Hematopoietic multipotent progenitor cell treated with erythropoietin and hydrocortisone succinate and interleukin-3 and kit ligand, for 15 days (in vitro differentiated cells): ENCODE results near the gene COMMD3.
"Not testable (repeated sequence)": the region's sequence is repeated elsewhere in the genome, so short reads cannot be mapped to it uniquely, and the experiment has no call there.

Experiments used
- DNase-seq: peaks from one replicate; pipeline ENCODE4 v3.0.0-alpha.2; 2015; ENCODE audit warnings: low spot score

Gene COMMD3

DNA sequence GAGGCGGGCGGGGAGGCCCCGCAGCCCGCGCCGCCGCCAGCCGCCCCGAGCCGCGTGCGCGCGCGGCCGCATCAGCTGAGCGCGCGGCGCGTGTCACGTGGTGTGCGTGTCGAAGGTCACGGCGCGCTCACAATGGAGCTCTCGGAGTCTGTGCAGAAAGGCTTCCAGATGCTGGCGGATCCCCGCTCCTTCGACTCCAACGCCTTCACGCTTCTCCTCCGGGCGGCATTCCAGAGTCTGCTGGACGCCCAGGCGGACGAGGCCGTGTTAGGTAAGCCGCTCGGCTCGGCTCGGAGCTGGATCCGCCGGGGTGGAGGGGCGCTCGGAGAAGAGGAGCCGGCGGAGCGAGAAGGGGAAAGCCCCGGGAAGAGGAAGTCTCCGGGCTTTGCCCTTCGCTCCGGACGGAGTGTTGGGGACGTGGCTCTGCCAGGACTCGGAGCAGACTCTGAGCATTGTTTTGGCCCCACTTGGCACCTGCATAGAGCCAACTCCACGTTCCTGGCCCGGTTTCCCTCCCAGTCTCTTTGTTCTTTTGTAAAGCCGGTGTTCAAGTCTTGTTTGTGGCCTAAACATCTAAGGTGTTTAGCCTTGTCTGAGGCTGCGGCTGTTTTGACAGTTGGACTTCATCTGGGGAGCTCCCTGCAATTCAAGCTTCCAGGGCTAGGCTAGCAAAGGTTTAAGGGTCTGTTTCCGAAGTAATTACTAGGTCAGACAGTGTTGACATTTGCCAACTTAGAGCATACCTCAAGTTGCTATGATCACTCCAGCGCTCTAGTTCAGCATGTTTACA lies at the start of gene COMMD3:
Gene COMMD3, plus strand, starts transcription at position 103 of the 790 bp plus-strand sequence. Its CDS starts 30 bp downstream, at position 133.
- DNase-seq, result peak; percentile 87

DNA sequence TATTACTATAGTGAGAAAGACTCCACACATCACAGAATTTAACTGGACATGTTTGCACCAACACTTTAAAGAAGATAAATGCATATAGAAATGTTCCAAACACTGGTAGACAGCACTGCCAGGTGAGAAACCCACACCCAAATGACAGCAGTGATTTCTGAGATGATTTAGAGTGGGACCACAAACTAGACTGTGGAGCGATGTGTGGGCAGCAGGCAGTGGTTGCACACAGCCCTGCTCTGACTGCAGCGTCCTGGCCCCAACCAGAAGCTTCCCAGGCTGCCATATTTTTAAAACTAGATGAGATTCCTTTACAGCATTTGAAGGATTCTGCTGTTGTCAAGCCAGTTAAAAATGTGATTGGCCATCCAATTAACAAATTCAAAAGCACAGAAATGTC lies 47.7 kb upstream of the COMMD3 start:
- DNase-seq, result no peak

DNA sequence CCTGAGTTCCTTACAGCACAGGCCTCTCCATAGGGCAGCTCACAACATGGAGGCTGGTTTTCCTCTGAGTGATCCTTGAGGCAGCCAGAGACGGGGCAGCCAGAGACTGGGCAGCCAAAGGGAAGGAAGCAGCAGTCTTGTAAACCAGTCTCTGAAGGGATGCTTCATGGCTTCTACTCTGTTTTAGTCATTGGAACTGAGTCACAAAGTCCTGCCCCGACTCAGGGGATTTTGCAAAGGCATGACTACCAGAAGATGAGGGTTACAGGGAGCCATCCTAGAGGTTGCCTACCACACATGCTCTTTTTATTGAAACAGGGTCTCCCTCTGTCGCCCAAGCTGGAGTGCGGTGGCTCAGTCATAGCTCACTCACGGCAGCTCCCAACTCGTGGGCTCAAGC lies 44.4 kb upstream of the COMMD3 start:
- DNase-seq, result no peak

DNA sequence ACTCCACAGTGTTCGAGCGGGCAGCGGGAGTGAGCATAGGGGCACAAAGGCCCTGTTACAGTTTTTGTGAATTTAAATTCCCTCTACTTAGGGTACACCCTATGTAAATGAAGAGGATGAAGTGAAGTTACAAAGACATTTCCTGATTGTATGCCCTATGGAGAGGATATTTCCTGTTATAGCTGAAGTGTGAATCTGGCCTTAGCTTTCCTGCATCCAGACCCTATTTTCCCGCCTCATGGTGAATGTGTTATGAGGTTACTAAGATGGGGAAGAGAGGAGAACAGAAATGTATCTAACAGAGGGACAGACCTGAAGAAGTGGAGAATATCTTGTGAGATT lies 37.8 kb upstream of the COMMD3 start:
- no peak for DNase-seq

DNA sequence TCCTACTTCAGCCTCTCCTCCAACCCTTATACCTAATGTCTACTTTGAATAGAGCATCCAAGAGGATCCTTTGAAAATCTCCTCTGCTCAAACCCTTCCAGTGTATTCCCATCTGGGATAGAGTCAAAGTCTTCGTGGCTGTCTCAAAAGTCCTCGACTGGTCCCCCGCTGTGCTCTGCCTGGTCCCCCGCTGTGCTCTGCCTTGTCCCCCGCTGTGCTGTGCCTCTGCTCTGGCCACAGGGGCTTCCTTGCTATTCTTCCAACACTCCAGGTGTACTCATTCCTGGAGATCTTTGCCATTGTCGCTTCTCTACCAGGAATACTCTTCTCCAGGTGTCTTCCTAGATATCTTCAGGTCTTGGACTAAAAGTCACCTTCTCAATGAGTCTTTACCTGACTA lies 36.1 kb upstream of the COMMD3 start:
- DNase-seq, result no peak

DNA sequence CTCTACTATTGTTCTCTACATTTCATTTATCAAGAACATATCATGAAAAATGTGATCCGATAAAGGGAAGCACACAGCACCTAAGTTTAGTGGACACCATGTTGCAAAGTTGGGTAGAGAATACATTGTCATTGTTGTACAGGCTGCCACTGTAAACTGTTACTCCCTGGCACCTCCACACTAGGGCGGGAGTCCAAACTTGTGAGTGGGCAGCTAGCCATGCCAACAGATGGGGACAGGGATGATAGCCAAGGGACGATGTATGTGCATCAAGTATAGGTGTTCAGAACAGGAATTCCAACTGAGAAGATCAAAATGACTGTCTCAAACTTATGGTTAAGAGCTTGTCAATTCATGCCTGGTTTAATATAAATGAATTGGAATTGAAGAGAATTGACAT lies 31.1 kb upstream of the COMMD3 start:
- no peak for DNase-seq

DNA sequence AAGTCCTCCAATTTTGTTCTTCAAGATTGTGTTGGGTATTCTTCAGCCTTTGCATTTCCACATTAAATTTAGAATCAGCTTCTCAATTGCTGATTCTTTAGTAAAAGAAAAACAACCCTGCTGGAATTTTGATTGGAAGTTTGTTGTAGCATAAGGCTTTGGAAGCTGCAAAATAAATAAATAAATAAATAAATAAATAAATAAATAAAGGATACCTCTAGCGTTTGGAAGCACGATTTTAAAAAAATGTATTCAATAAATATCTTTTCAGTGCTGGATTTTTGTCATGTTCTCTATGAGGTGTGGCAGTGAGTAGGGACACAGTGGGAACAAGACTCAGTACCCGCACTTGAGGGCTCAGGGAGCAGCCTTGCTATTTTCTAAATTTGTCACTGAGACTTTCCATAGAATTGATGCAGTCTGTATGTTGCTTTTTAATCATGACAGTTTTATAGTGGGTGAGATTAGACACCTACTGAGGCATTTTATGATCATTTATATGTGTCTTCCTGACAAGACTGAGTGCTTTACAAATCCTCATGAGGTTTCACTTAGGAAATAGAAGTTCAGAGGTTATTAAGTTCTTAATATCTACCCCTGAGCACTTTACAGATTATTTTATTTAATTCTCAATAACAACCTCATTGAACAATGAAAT lies 22.3 kb upstream of the COMMD3 start:
- DNase-seq, result no peak

DNA sequence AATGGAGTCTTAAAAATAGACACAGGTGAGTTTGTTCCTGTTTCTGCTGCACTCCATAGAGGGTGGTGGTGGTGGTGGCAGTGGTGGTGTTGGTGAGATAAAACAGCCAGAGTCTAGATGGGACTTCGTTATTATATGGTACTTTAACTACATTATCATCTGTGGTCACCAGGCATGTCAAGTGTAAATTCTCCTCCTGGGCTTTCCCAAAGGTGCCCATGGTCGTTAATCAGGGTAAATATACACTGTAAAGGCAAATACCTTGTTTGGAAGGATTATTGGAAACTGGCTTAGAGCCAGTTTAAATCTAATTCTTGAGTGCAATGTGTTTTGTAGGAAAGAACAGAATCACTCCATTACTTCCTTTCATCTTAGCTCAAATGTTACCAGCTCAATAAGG lies 21.5 kb upstream of the COMMD3 start:
- DNase-seq, result no peak

DNA sequence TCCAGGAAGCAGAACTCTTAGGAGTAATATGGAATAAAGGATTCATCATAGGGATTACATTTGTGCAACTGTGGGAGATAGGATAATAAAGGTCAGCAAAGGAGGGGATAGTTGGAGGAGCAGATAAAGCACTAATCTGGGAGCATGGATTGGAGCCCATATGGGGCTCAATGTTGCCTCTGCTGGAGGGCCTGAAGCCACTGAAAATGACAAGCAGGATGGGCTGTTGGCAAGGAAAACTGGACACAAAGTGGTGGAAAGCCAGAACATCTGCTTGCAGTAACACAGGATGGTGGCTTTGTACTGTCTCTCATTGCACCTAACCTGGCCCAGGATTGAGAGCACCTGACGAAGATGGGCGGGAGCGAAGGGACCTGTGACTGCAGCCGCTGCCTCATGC lies 15.0 kb upstream of the COMMD3 start:
- DNase-seq, result no peak

DNA sequence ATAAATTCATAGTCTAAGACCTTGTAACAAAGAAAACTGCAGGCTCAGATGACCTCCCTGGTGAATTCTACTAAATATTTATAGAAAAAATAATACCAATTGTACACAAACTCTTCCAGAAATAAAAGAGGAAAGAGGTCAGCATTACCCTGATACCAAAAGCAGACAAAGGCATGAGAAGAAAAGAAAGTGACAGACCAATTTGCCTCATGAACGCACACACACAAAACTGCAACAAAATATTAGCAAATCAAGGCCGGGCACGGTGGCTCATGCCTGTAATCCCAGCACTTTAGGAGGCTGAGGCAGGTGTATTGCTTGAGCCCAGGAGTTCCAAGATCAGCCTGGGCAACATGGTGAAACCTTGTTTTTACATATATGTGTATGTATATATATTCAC lies 12.7 kb upstream of the COMMD3 start:
- DNase-seq, result no peak

DNA sequence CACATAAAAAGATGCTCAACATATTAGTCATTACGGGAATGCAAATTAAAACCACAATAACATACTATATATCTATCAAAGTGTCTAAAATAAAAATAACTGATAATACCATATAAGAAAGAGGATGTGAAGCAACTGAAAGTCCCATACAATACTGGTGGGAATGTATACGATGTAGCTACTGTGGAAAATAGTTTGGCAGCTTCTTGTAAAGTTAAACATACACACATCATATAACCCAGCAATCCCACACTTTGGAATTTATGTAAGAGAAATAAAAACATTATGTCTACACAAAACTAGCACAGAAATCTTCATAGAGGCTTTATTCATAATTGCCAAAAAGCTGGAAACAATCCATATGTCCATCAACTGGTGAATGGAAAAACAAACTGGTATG lies 10.5 kb upstream of the COMMD3 start:
- DNase-seq, result no peak

DNA sequence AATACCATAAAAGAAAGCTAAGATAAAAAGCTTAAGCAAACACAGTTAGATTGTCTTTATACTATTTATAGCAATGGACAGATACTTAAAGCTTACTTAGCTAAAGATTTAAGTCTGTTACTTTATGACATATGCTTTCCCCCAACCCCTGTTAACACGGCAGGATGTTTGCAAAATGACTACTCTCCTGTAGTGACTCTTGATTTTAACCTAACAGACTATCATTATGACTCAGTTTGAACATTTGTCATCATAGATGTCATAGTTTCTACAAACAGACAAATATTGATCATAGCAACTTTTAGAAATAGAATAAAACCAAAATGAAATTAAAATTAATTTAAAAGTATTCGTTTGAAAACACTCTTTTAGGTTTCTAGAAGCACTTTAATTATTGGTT lies 7.8 kb upstream of the COMMD3 start:
- no peak for DNase-seq

DNA sequence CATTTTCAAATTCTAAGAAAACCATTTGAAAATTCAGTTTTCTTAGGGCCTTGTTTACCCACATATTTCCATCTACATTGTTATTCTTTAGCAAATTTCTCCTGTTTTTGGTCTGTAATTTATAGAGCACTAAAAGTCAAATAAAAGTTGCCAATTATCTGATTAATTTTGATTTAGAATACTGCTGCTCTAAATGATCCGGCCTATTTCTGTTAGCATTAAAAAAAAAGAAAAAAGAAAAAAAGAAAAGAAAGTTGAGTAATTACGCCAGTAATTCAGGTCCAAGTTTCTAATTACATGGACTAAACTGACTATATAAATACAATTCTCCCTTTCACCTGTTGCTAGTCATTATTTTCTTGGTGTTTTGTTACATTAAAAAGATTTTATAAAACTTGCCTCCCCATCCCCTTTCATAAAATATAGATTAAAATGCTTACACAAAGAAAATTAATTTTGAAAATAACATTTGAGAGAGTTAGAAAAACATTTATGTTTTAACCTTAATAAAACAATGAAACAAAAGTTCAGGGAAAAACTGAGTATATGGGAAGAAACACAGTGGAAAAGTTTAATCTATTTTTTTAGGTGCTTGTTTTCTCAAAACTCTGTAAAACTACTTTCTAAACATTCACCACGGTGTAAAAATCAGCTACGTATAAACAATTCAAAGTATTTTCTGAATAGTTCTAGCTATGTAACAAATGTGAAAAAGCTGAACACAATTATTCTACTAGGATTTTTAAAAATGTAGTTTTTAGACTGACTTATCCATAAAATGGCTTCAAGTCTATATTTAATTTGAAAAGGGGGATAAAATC lies 6.8 kb upstream of the COMMD3 start:
- DNase-seq, result no peak

DNA sequence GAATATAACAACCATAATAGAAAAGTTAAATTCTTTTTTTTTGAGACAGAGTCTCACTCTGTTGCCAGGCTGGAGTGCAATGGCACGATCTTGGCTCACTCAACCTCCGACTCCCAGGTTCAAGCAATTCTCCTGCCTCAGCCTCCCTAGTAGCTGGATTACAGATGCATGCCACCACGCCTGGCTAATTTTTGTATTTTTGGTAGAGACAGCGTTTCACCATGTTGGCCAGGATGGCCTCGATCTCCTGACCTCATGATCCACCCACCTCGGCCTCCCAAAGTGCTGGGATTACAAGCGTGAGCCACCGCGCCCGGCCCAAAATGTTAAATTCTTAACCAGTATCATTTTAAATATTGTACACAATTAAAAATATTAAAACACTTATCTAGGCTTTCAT lies 6.2 kb upstream of the COMMD3 start:
- not testable (repeated sequence) for DNase-seq

DNA sequence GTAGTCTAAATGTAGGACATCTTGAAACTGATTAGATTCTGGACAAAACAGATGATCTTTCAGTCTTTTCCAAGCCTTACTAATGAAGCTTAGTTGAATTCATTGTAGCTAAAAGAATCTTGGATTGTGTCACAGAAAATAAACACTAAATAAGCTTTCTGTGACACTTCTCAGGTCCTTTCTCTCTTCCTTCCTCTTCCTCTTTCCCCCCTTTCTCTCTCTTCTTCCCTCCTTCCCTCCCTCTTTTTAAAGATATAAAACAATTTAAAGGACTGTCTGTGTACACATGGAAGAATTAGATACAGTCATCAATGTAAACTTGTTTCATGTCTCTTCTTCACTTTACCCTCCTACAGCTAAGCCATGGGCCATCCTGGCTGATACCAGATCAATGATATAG lies 5.3 kb upstream of the COMMD3 start:
- DNase-seq, result no peak

DNA sequence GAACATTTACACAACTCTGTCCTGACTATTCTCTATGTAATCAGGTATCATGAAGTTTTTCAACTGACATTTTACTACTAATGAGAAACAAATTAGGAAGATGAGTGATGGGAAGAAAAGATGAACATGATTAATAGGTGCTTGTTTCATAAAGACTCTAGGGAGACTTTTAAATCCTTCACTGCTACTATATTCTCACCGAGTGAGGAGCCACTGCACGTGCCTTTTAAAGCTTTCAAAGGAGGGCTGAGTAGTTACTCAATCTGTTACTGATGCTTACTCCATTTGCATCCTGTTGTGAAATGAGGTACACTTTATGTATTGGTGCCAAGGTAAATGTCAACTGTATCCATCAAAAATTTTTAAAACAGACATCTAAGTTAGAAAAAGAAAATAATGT lies 1.3 kb upstream of the COMMD3 start:
- peak; percentile 7 for DNase-seq

DNA sequence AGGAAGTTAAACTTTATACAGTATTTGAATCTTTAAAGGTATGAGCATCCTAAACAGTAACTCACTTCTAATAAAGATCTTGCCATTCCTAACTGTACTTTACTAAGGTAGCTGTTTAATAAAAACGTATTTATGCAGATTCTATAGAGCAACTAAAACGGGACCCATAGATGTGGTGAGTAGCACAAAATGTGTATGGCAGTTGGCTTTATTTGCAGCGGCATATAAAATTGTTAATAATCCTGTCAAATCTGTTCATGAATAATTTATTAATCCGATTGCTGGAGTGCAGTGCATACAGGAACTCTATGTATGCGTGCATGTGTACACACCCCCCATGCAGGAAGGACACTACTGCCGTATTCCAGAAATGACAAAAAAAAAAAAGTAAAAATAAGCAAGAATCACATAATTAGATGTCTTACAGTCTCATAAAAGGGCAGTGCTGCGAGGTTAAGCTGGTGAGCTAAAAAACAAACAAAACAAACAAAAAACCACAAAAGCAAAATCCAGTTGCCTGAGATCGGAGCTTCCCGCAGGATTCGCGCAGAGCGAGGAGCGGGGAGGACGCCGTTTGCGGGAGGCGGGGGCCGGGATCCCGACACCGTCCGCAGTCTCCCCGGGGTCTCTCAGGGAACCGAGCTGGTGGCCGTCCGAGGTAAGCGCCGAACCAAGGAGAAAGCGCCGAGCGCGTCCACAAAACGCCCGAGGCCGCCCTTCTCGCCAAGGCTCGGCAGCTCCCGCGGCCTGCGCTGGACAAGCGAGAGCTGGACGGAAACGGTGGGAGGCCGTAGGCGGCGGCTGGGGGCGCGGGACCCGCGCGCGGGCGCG lies 518 bp upstream of the COMMD3 start:
- DNase-seq, result peak; percentile 23

DNA sequence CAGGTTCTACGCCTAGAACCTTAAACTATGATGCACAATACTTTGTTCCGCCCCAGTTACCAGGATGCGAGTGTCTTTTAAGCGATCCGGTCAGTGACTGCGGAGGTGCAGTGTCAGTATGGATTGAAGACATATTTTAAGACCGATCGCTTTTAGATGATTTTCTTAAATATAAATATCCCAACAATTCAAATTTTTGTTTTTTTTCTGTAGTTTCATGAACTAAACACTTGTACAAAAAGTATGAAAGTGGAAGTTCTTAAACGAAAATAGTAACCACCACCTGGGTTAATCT lies 835 bp downstream of the COMMD3 start:
- DNase-seq, result no peak

DNA sequence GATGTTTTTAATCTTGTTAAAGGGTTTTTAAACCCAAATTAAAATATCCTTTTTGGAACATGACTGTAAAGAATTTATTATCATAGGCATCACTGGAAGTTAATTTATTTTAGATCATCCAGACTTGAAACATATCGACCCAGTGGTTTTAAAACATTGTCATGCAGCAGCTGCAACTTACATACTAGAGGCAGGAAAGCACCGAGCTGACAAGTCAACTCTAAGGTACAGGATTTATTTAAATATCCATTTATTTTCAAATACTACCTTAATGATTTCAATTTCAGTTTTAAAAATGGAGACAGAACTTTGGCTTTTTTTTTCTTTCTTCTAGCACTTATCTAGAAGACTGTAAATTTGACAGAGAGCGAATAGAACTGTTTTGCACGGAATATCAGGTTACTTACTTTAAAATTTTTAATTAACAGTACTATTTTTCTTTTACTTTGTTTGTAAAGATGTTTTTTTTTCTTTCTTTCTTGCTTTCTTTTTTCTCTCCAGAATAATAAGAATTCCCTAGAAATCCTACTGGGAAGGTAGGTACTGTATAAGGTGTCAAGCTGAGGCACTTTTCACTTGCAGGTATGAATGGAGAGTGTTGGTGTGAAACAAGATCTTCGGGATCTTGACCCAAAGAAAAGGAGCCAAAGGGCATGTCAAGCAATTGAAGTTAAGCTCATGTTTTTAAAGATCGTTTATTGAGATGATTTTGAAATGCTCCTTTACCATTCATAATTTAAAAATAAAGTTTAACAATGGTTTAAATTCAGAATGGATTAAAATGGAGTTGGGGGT lies 1.8 kb downstream of the COMMD3 start:
- peak; percentile 36 for DNase-seq

DNA sequence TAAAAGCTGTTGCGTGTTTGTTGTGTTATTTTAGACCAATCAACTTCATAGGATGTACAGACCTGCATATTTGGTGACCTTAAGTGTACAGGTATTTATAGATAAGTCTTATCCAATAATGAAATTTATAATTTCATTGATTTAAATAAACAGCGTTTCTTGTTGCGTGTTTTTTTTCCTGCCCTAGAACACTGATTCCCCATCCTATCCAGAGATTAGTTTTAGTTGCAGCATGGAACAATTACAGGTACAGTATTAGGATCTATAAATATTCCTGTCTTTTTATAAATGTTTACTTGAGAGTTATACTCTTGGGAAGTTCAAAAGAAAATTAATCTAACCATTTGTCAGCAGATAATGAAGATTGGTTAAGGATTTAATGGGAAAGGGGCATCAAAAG lies 2.6 kb downstream of the COMMD3 start:
- no peak for DNase-seq

DNA sequence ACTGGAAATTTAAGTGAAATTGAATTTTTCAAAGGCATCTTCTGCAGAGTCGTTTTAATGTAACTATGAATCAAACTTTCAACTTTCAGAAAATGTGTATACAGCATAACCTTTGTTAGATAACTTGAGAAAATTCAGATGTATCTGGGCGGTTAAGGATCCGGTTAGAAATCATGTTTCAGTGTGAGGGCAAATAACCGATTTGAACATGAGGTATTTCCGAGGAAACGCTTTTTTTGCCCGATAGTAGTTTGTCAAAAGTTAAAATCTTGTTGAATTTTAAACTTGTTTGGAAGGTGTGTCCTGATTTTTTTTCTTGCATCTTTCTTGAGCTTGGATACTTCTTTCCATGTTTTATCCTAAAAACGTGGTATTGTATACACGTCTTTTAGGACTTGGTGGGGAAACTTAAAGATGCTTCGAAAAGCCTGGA lies 3.4 kb downstream of the COMMD3 start:
- DNase-seq, result no peak
